Skeletal muscle satellite cell (primary cell): Measurements from ENCODE around the gene SLC22A17.
"Not testable (repeated sequence)": the region's sequence is repeated elsewhere in the genome, so short reads cannot be mapped to it uniquely, and the experiment has no call there.

Experiments
- H3K27me3 ChIP-seq: 2 replicates; pipeline ENCODE4 v1.7.0; 2013; ENCODE audit warnings: low read length; ENCODE audit not compliant: control insufficient read depth, insufficient read depth
- H3K36me3 ChIP-seq: 2 replicates; pipeline ENCODE4 v1.7.0; 2013; ENCODE audit warnings: mild to moderate bottlenecking, control low read depth, low read length; ENCODE audit not compliant: insufficient read depth
- H3K4me1 ChIP-seq: 2 replicates; pipeline ENCODE4 v1.7.0; 2013; ENCODE audit warnings: low read length; ENCODE audit not compliant: control insufficient read depth, insufficient read depth
- H3K4me2 ChIP-seq: 2 replicates; pipeline ENCODE4 v1.7.0; 2013; ENCODE audit warnings: mild to moderate bottlenecking, low read length
- H3K4me3 ChIP-seq: 2 replicates; pipeline ENCODE4 v1.7.0; 2013; ENCODE audit warnings: low read length
- H3K9ac ChIP-seq: 2 replicates; pipeline ENCODE4 v1.7.0; 2013; ENCODE audit warnings: mild to moderate bottlenecking, low read depth, low read length, moderate library complexity
- H3K9me3 ChIP-seq: replicated peaks from 2 replicates; pipeline ENCODE4 v1.7.0; 2013; ENCODE audit warnings: mild to moderate bottlenecking, control low read depth, low read length

Gene SLC22A17

GRCh38 chr14:23388996-23389395, 36.3 kb upstream of the SLC22A17 start:
- Histone ChIP-seq H3K9ac (no peak overlapping the region), H3K36me3 (no peaks in the 10 kb centered on the region), H3K4me1 (no peaks in the 10 kb centered on the region), H3K9me3 (no peaks in the 10 kb centered on the region), H3K27me3 (peaks cover 33% of the 10 kb centered on the region), H3K4me2 (no peak overlapping the region), H3K4me3 (no peak overlapping the region)

- Histone ChIP-seq H3K4me1 (no peaks in the 10 kb centered on the region), H3K36me3 (no peaks in the 10 kb centered on the region), H3K9ac (no peak overlapping the region), H3K9me3 (no peaks in the 10 kb centered on the region), H3K27me3 (peaks cover 33% of the 10 kb centered on the region), H3K4me3 (no peak overlapping the region), H3K4me2 (no peak overlapping the region)
Observed at GRCh38 chr14:23387916-23388882, 35.5 kb upstream of the SLC22A17 start.

- Histone ChIP-seq H3K36me3 (no peaks in the 10 kb centered on the region), H3K9ac (no peak overlapping the region), H3K9me3 (no peaks in the 10 kb centered on the region), H3K4me2 (no peak overlapping the region), H3K27me3 (peaks cover 38% of the 10 kb centered on the region), H3K4me1 (no peaks in the 10 kb centered on the region), H3K4me3 (no peak overlapping the region)
Observed at GRCh38 chr14:23386999-23387398, 34.3 kb upstream of the SLC22A17 start.

DNA sequence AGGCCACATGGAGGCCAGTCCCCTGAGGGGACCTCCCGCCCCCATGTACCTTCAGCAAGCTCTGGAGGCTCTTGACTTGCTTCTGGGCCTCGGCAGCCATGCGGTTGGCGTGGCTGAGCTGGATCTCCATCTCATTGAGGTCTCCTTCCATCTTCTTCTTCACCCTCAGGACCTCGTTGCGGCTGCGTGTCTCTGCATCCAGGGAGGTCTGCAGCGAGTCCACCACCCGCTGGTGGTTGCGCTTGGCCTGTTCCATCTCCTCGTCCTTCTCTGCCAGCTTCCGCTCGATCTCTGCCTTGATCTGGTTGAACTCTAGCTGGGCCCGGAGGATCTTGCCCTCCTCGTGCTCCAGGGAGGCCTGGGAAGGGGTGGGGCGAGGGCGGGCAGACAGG, 33.6 kb upstream of the SLC22A17 start:
- H3K9me3 ChIP-seq, H3K4me3 ChIP-seq, H3K36me3 ChIP-seq, H3K4me1 ChIP-seq, H3K4me2 ChIP-seq, H3K9ac ChIP-seq: not testable (repeated sequence)
- H3K27me3 ChIP-seq: peaks cover 38% of the 10 kb centered on the region

- H3K4me3 ChIP-seq: no peak overlapping the region
- no peaks in the 10 kb centered on the region for H3K4me1 ChIP-seq
- H3K27me3 ChIP-seq: peaks cover 38% of the 10 kb centered on the region
- no peak overlapping the region for H3K9ac ChIP-seq
- no peak overlapping the region for H3K4me2 ChIP-seq
- H3K36me3 ChIP-seq: no peaks in the 10 kb centered on the region
- H3K9me3 ChIP-seq: no peaks in the 10 kb centered on the region
Observed at GRCh38 chr14:23385642-23386265, 33.1 kb upstream of the SLC22A17 start.

- H3K9me3 ChIP-seq: no peaks in the 10 kb centered on the region
- no peak overlapping the region for H3K4me3 ChIP-seq
- H3K27me3 ChIP-seq: peaks cover 41% of the 10 kb centered on the region
- no peak overlapping the region for H3K9ac ChIP-seq
- H3K36me3 ChIP-seq: no peaks in the 10 kb centered on the region
- no peak overlapping the region for H3K4me2 ChIP-seq
- H3K4me1 ChIP-seq: no peaks in the 10 kb centered on the region
Observed at GRCh38 chr14:23385244-23385641, 32.6 kb upstream of the SLC22A17 start.

DNA sequence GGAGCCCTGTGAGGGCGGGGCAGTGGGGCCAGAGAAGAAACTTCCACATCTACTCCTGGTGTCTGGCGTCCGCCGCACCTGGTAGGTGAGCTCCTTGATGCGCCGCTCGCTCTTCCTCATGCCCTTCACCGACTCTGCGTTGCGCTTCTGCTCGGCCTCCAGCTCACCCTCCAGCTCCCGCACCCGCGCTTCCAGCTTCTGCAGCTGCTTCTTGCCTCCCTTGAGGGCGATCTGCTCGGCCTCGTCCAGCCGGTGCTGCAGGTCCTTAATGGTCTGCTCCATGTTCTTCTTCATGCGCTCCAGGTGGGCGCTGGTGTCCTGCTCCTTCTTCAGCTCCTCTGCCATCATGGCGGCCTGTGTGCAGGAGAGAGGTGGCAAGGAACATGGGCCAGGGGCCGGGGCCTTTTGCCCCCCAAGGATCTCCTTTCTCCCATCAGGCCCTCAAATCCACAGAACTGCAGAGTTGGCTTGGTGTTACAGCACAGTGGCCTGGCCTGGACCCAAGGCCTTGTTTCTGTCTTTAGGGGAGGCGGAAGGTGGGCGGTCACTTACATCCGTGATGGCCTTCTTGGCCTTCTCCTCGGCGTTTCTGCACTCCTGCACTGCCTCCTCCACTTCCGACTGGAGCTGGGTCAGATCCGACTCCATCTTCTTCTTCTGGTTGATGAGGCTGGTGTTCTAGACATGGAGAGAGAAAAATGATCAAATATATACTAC, 31.8 kb upstream of the SLC22A17 start:
- H3K9ac ChIP-seq: no peak overlapping the region
- no peaks in the 10 kb centered on the region for H3K9me3 ChIP-seq
- H3K27me3 ChIP-seq: peaks cover 46% of the 10 kb centered on the region
- no peak overlapping the region for H3K4me2 ChIP-seq
- no peaks in the 10 kb centered on the region for H3K4me1 ChIP-seq
- no peaks in the 10 kb centered on the region for H3K36me3 ChIP-seq
- no peak overlapping the region for H3K4me3 ChIP-seq

- no peaks in the 10 kb centered on the region for H3K4me1 ChIP-seq
- no peak overlapping the region for H3K9ac ChIP-seq
- H3K4me3 ChIP-seq: no peak overlapping the region
- H3K4me2 ChIP-seq: no peak overlapping the region
- H3K9me3 ChIP-seq: no peaks in the 10 kb centered on the region
- H3K36me3 ChIP-seq: no peaks in the 10 kb centered on the region
- peaks cover 51% of the 10 kb centered on the region for H3K27me3 ChIP-seq
Observed at GRCh38 chr14:23382731-23383440, 30.2 kb upstream of the SLC22A17 start.

DNA sequence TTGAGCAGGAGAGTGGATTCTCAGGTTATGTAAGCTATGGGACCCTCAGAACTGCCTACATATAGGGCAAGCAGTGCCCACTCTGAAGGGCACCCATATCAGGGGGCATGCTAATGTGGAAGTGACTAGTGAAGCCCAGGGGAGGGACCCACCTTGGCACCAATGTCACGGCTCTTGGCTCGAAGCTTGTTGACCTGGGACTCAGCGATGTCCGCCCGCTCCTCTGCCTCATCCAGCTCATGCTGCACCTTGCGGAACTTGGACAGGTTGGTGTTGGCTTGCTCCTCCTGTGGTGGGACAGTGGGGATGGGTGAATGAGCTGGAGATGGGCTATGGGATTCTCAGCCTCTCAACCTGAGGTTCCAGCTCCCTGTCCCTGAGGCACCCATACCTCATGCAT, 29.6 kb upstream of the SLC22A17 start:
- no peaks in the 10 kb centered on the region for H3K36me3 ChIP-seq
- H3K4me1 ChIP-seq: no peaks in the 10 kb centered on the region
- H3K27me3 ChIP-seq: peaks cover 52% of the 10 kb centered on the region
- H3K4me2 ChIP-seq: no peak overlapping the region
- no peak overlapping the region for H3K4me3 ChIP-seq
- H3K9ac ChIP-seq: no peak overlapping the region
- no peaks in the 10 kb centered on the region for H3K9me3 ChIP-seq

DNA sequence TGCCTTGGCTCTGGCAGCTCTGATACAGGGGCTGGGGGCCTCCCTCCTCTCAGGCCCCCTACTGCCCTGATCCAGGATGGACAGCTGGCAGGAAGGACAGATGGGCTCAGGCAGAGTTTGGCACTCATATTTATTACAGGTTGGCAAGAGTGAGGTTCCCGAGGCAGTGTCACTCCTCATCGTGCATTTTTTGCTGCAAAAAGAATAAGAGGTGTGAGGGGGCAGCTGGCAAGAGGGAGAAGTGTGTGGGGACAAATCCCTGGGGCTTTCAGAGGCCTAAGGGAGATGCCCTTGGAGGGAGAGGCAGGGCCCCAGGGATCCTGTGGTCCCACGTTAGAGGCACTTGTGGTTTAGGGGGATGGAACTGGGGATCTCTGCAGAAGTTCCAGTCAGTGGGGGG, 29.2 kb upstream of the SLC22A17 start:
- H3K4me2 ChIP-seq: no peak overlapping the region
- no peaks in the 10 kb centered on the region for H3K4me1 ChIP-seq
- no peak overlapping the region for H3K4me3 ChIP-seq
- H3K9ac ChIP-seq: no peak overlapping the region
- H3K27me3 ChIP-seq: peaks cover 53% of the 10 kb centered on the region
- no peaks in the 10 kb centered on the region for H3K9me3 ChIP-seq
- H3K36me3 ChIP-seq: no peaks in the 10 kb centered on the region

GRCh38 chr14:23380976-23381375, 28.3 kb upstream of the SLC22A17 start:
- no peak overlapping the region for H3K4me2 ChIP-seq
- peaks cover 58% of the 10 kb centered on the region for H3K27me3 ChIP-seq
- H3K4me1 ChIP-seq: no peaks in the 10 kb centered on the region
- no peak overlapping the region for H3K4me3 ChIP-seq
- H3K9me3 ChIP-seq: no peaks in the 10 kb centered on the region
- H3K9ac ChIP-seq: no peak overlapping the region
- no peaks in the 10 kb centered on the region for H3K36me3 ChIP-seq
